ENCODE data around the gene FAM120C. TPM values are rescaled to one million over a fixed set of nuclear protein-coding genes. Genes with fewer than 3 reads are reported as not detected.
A peak's percentile ranks its signal among the peaks of the same experiment; 100 is the strongest.

The FAM120C gene
- total and polyA plus RNA-seq, 10 of the 15 experiments (the other 5 are each of a cell fraction or from before 2014, with no cell fraction given): 1.3 to 9.8 (median 4.9) TPM

DNA sequence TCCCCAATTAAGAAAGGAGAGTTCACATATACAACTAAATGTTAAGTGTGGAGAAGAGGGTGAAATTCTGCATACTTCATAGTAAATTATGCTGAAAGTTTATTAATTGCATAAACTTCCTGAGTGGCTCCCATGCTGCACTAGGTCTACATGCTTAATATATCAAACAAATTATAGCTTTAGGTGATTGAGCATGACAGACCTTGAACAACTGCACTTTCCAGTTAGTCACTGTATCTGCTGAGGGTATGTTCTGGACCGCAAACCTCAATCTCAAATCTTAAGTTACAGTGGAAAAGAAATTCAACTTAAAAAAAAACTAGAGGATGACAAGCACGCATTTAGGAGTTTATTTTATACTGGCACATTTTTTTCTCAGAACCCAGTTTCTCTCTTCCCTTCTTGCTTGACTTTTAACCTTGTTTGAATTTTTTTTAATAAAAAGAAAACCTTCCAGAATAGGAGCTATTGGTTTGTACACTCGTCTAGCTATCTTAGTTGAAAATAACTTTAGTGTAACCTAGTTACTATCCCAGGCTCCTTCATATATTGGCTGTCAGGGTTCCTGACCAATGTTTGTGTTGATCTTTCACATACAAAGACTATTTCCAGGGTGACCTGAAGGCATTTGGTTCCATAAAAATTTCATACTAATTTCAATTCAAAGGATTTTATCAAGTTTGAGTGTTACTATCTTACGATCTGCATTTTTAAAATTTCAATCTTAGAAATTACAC, 10.2 kb upstream of the FAM120C start (continued):
- TF ChIP-seq, protein P1, sequence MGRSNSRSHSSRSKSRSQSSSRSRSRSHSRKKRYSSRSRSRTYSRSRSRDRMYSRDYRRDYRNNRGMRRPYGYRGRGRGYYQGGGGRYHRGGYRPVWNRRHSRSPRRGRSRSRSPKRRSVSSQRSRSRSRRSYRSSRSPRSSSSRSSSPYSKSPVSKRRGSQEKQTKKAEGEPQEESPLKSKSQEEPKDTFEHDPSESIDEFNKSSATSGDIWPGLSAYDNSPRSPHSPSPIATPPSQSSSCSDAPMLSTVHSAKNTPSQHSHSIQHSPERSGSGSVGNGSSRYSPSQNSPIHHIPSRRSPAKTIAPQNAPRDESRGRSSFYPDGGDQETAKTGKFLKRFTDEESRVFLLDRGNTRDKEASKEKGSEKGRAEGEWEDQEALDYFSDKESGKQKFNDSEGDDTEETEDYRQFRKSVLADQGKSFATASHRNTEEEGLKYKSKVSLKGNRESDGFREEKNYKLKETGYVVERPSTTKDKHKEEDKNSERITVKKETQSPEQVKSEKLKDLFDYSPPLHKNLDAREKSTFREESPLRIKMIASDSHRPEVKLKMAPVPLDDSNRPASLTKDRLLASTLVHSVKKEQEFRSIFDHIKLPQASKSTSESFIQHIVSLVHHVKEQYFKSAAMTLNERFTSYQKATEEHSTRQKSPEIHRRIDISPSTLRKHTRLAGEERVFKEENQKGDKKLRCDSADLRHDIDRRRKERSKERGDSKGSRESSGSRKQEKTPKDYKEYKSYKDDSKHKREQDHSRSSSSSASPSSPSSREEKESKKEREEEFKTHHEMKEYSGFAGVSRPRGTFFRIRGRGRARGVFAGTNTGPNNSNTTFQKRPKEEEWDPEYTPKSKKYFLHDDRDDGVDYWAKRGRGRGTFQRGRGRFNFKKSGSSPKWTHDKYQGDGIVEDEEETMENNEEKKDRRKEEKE (IDR thresholded peaks at IDR 0.05): no peak

GRCh38 chrX:54184474-54184873, 1.4 kb upstream of the FAM120C start:
- RAD21 ChIA-PET (ENCODE audit: unreplicated experiment): no interaction called here

More at GRCh38 chrX:54184474-54184873, 1.4 kb upstream of the FAM120C start:
- CTCF ChIA-PET: no interaction called here
- Histone ChIP-seq H4K20me1 (ENCODE audit: control insufficient read depth, insufficient read depth) (no peaks in the 10 kb centered on the region), H3K9me3 (replicated peaks; ENCODE audit: control insufficient read depth, insufficient read depth, low read length) (no peaks in the 10 kb centered on the region), H2AFZ (ENCODE audit: control insufficient read depth, low read depth, low read length) (no peak overlapping the region), H3K27ac (ENCODE audit: control insufficient read depth, insufficient read depth) (no peak overlapping the region), H3K4me1 (ENCODE audit: control insufficient read depth, insufficient read depth, low read length) (no peaks in the 10 kb centered on the region), H3K9ac (ENCODE audit: control insufficient read depth, insufficient read depth, low read length) (no peak overlapping the region), H3K79me2 (ENCODE audit: control insufficient read depth, insufficient read depth, low read length) (peaks cover 35% of the 10 kb centered on the region), H3K27me3 (replicated peaks in 1 of 2; ENCODE audit: control insufficient read depth in 2 of 2, insufficient read depth in 2 of 2, low read length in 1 of 2) (no peaks in the 10 kb centered on the region), H3K4me2 (ENCODE audit: control insufficient read depth, insufficient read depth) (no peak overlapping the region), H3K36me3 (ENCODE audit: control insufficient read depth in 2 of 2, insufficient read depth in 2 of 2, low read length in 1 of 2) (no peaks in the 10 kb centered on the region), H3K4me3 (no peak overlapping the region)
- DNase-seq (ENCODE audit: low read depth, low spot score) (no peak), FAIRE-seq (no peak), ATAC-seq (no peak)
- BruUV-seq (replicated peaks): TSS peak; percentile 62
- intact Hi-C loops (cut with micrococcal nuclease; ENCODE audit: unreplicated experiment) (no loop called here), in situ Hi-C loops (cut with MboI) (no loop called here)
- SMC1A ChIA-PET (ENCODE audit: uncharacterized antibody, unreplicated experiment): interaction anchor here (1.4 to 1.6 kb wide), 2 partner anchors 9 to 11 kb away, joined by 3 to 4 read pairs; no protein-coding TSS in a partner anchor
- TF ChIP-seq STAT1 (conservative IDR thresholded peaks at IDR 0.05): no peak
- TF ChIP-seq ELK1 (IDR thresholded peaks at IDR 0.05; ENCODE audit: low read depth, low read length): no peak
- no peak for TF ChIP-seq EED (IDR thresholded peaks at IDR 0.05; ENCODE audit: low read depth)
- TF ChIP-seq CHD4 (IDR thresholded peaks at IDR 0.05): no peak
- 56% methylated on average over 2 of the region's 2 CpGs for WGBS (ENCODE audit: insufficient coverage, insufficient replicate concordance, low lambda C conversion rate, missing lambda C conversion rate)
- POLR2A ChIA-PET: no interaction called here

Measured in GM12878 (cell line).